SK-N-SH (cell line): ENCODE data around the gene OR6C65. TPM values are rescaled to one million over a fixed set of nuclear protein-coding genes. Genes with fewer than 3 reads are reported as not detected.

ENCODE experiments used
- CTCF ChIA-PET: fragments of 300-600, 350-600 bp; formaldehyde crosslinking; extraction: SDS; loops from one replicate; lab custom pipeline; 2021; lab: Yijun Ruan, JAX
- POLR2A ChIA-PET: fragments of 350-600 bp; sonication (Branson Sonifier 250); formaldehyde crosslinking; extraction: SDS; loops from one replicate; lab custom pipeline; 2020; ENCODE audit warnings: antibody characterized with exemption, inconsistent platforms; lab: Yijun Ruan, JAX
- DNase-seq: peaks from one replicate; pipeline ENCODE4 v3.0.0; 2012
- H2AFZ ChIP-seq: fragments of 200-600 bp; sonication (generic); 2 replicates; pipeline ENCODE4 v1.8.1; 2016; ENCODE audit warnings: antibody characterized with exemption, mild to moderate bottlenecking, low read depth
- H3F3A ChIP-seq: fragments of 200-600 bp; sonication (generic); replicated peaks from 2 replicates; pipeline ENCODE3; 2016; ENCODE audit warnings: antibody characterized with exemption, mild to moderate bottlenecking; ENCODE audit not compliant: insufficient read depth
- H3K27ac ChIP-seq, 2 experiments: fragments of 200-500 bp in 1 of 2; fragments of 200-600 bp in 1 of 2; sonication (Bioruptor generic) in 1 of 2; sonication (generic), shearing (Covaris generic) in 1 of 2; 2 replicates each; pipeline versions ENCODE4 v1.5.1 to v1.6.1; 2014 to 2016; ENCODE audit warnings: low read depth in 2 of 2, inconsistent platforms in 1 of 2, low read length in 1 of 2, mild to moderate bottlenecking in 1 of 2, mixed read lengths in 1 of 2
- H3K27me3 ChIP-seq: fragments of 200-600 bp; sonication (generic), shearing (Covaris generic); 2 replicates; pipeline ENCODE4 v1.6.1; 2016; ENCODE audit warnings: mixed run types; ENCODE audit not compliant: insufficient read depth
- H3K36me3 ChIP-seq, 2 experiments: fragments of 200-500 bp in 1 of 2; fragments of 200-600 bp in 1 of 2; sonication (Bioruptor generic) in 1 of 2; sonication (generic) in 1 of 2; replicated peaks in 1 of 2; 2 replicates each; pipeline versions ENCODE3 to v1.5.1; 2014 to 2016; ENCODE audit warnings: low read length in 1 of 2, mild to moderate bottlenecking in 1 of 2; ENCODE audit not compliant: insufficient read depth in 2 of 2, control insufficient read depth in 1 of 2
- H3K4me1 ChIP-seq, 2 experiments: fragments of 200-500 bp in 1 of 2; fragments of 200-600 bp in 1 of 2; sonication (Bioruptor generic) in 1 of 2; sonication (generic), shearing (Covaris generic) in 1 of 2; 2 replicates each; pipeline versions ENCODE4 v1.5.1 to v1.6.1; 2014 to 2016; ENCODE audit warnings: low read depth in 1 of 2, low read length in 1 of 2, mixed run types in 1 of 2; ENCODE audit not compliant: insufficient read depth in 2 of 2, control insufficient read depth in 1 of 2
- H3K4me2 ChIP-seq: fragments of 200-600 bp; sonication (generic), shearing (Covaris generic); 2 replicates; pipeline ENCODE4 v1.6.1; 2017; ENCODE audit warnings: mixed run types
- H3K4me3 ChIP-seq, 2 experiments: fragments of 200-500 bp in 1 of 2; fragments of 200-600 bp in 1 of 2; sonication (Bioruptor generic) in 1 of 2; sonication (generic), shearing (Covaris generic) in 1 of 2; 2 replicates each; pipeline versions ENCODE4 v1.5.1 to v1.8.1; 2014 to 2016; ENCODE audit warnings: low read depth in 2 of 2, inconsistent platforms in 1 of 2, low read length in 1 of 2, mild to moderate bottlenecking in 1 of 2, mixed read lengths in 1 of 2, moderate library complexity in 1 of 2
- H3K79me2 ChIP-seq: fragments of 200-600 bp; sonication (generic); 2 replicates; pipeline ENCODE4 v1.8.1; 2017; ENCODE audit warnings: mild to moderate bottlenecking; ENCODE audit not compliant: insufficient read depth
- H3K9ac ChIP-seq: fragments of 200-600 bp; sonication (generic); 2 replicates; pipeline ENCODE4 v1.6.1; 2017; ENCODE audit warnings: mixed run types
- H3K9me2 ChIP-seq: fragments of 200-600 bp; sonication (generic); 2 replicates; pipeline ENCODE4 v1.6.1; 2017; ENCODE audit warnings: mixed run types
- H3K9me3 ChIP-seq: fragments of 200-600 bp; sonication (generic); 2 replicates; pipeline ENCODE4 v1.6.1; 2017; ENCODE audit warnings: mixed run types, mild to moderate bottlenecking, moderate library complexity
- H4K20me1 ChIP-seq: fragments of 200-600 bp; sonication (generic); 2 replicates; pipeline ENCODE4 v1.6.1; 2017; ENCODE audit warnings: mild to moderate bottlenecking, mixed run types; ENCODE audit not compliant: insufficient read depth
- CHD2 ChIP-seq: fragments of 150-350 bp; IDR thresholded peaks from 2 replicates; pipeline ENCODE4 v1.6.1; 2018; ENCODE audit warnings: low read length; ENCODE audit not compliant: partially characterized antibody
- CTCF ChIP-seq: fragments of 200-600 bp; sonication (generic); IDR thresholded peaks from 2 replicates; pipeline ENCODE4 v1.6.1; 2017; ENCODE audit warnings: antibody characterized with exemption, mild to moderate bottlenecking, moderate library complexity
- FOXM1 ChIP-seq: IDR thresholded peaks from 2 replicates; pipeline ENCODE4 v1.4.0; 2012; ENCODE audit warnings: low read depth, mild to moderate bottlenecking
- GABPA ChIP-seq: IDR thresholded peaks from 2 replicates; pipeline ENCODE4 v1.4.0; 2012; ENCODE audit warnings: low read depth, mild to moderate bottlenecking
- IRF3 ChIP-seq: fragments of 150-350 bp; IDR thresholded peaks from 2 replicates; pipeline ENCODE4 v1.6.1; 2016; ENCODE audit warnings: mild to moderate bottlenecking, low read depth, low read length
- POLR2AphosphoS5 ChIP-seq: IDR thresholded peaks from 2 replicates; pipeline ENCODE4 v1.6.1; 2012; ENCODE audit warnings: low read depth, low read length
- RAD21 ChIP-seq: IDR thresholded peaks from 2 replicates; pipeline ENCODE4 v1.6.1; 2012; ENCODE audit warnings: mild to moderate bottlenecking, low read length
- RXRA ChIP-seq: IDR thresholded peaks from 2 replicates; pipeline ENCODE4 v1.4.0; 2012; ENCODE audit warnings: low read depth, mild to moderate bottlenecking, borderline replicate concordance
- SMC3 ChIP-seq: IDR thresholded peaks from 2 replicates; pipeline ENCODE4 v1.6.1; 2012; ENCODE audit warnings: low read depth, low read length, improper control_type of control experiment
- TAF1 ChIP-seq: IDR thresholded peaks from 2 replicates; pipeline ENCODE4 v1.6.1; 2012; ENCODE audit warnings: low read depth, mild to moderate bottlenecking, low read length, moderate library complexity, borderline replicate concordance
- TCF12 ChIP-seq: IDR thresholded peaks from 2 replicates; pipeline ENCODE4 v1.4.0; 2012
- TEAD4 ChIP-seq: IDR thresholded peaks from 2 replicates; pipeline ENCODE4 v1.4.0; 2012; ENCODE audit warnings: mild to moderate bottlenecking, borderline replicate concordance; ENCODE audit not compliant: insufficient read depth
- YY1 ChIP-seq: IDR thresholded peaks from 2 replicates; pipeline ENCODE4 v1.4.0; 2012; ENCODE audit warnings: low read depth, mild to moderate bottlenecking
- WGBS: methylation state at CpG from one replicate; pipeline ENCODE4 v1.1.6; 2017; ENCODE audit warnings: low lambda C conversion rate; 5-methylcytosine and 5-hydroxymethylcytosine counted together
- polyA plus RNA-seq, 3 experiments: library from polyadenylated mRNA; depleted of rRNA; stranded (reverse); fragments of >200 nt; gene quantifications; 2 replicates each; pipeline ENCODE4 v1.2.3, GENCODE V29; 2012
- TF ChIP-seq, protein P1 (sequence below): fragments of 150-350 bp; IDR thresholded peaks from 2 replicates; pipeline ENCODE4 v1.6.1; 2017; ENCODE audit warnings: antibody characterized with exemption, low read length, low read depth, borderline replicate concordance

Gene OR6C65
- polyA plus RNA-seq, 1 of the 3 experiments (the other 2 are of a cell fraction): not detected

GRCh38 chr12:55445357-55445756 is 45.0 kb downstream of the OR6C65 start:
- ChIA-PET POLR2A (no interaction called here), CTCF (no interaction called here)
- no peaks in the 10 kb centered on the region for H3K79me2 ChIP-seq
- H3K4me1 ChIP-seq: no peaks in the 10 kb centered on the region
- H3K4me2 ChIP-seq: no peak overlapping the region
- no peaks in the 10 kb centered on the region for H3K9me2 ChIP-seq
- no peak overlapping the region for H3K27ac ChIP-seq
- no peaks in the 10 kb centered on the region for H4K20me1 ChIP-seq
- TF ChIP-seq YY1 (no peak), RAD21 (no peak), GABPA (no peak), TEAD4 (no peak), POLR2AphosphoS5 (no peak), RXRA (no peak), TCF12 (no peak), TAF1 (no peak), IRF3 (no peak), CTCF (no peak), FOXM1 (no peak)
- TF ChIP-seq, protein P1, sequence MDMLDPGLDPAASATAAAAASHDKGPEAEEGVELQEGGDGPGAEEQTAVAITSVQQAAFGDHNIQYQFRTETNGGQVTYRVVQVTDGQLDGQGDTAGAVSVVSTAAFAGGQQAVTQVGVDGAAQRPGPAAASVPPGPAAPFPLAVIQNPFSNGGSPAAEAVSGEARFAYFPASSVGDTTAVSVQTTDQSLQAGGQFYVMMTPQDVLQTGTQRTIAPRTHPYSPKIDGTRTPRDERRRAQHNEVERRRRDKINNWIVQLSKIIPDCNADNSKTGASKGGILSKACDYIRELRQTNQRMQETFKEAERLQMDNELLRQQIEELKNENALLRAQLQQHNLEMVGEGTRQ: no peak
- no peaks in the 10 kb centered on the region for H3K27me3 ChIP-seq
- no peak overlapping the region for H3K9ac ChIP-seq
- no peak overlapping the region for H3K4me3 ChIP-seq
- no peak overlapping the region for H2AFZ ChIP-seq
- 9% methylated on average over 1 of the region's 1 CpG for WGBS
- H3K9me3 ChIP-seq: no peaks in the 10 kb centered on the region
- no peak for DNase-seq
- H3F3A ChIP-seq: no peaks in the 10 kb centered on the region
- no peaks in the 10 kb centered on the region for H3K36me3 ChIP-seq

GRCh38 chr12:55446326-55446725 is 46.0 kb downstream of the OR6C65 start:
- no peaks in the 10 kb centered on the region for H3K9me2 ChIP-seq
- CTCF ChIA-PET: interaction anchor here (0.6 kb wide), 1 partner anchor 17 kb away, joined by 3 read pairs; no protein-coding TSS in a partner anchor
- WGBS: 7% methylated on average over 5 of the region's 5 CpGs
- DNase-seq: no peak
- H3F3A ChIP-seq: no peaks in the 10 kb centered on the region
- H2AFZ ChIP-seq: no peak overlapping the region
- no peaks in the 10 kb centered on the region for H4K20me1 ChIP-seq
- POLR2A ChIA-PET: no interaction called here
- H3K4me1 ChIP-seq: no peaks in the 10 kb centered on the region
- TF ChIP-seq CHD2: no peak
- TF ChIP-seq TAF1: no peak
- no peak for TF ChIP-seq TCF12
- TF ChIP-seq SMC3: no peak
- TF ChIP-seq CTCF: no peak
- TF ChIP-seq POLR2AphosphoS5: no peak
- no peak for TF ChIP-seq RXRA
- H3K4me2 ChIP-seq: peak overlapping the region; percentile 11; the same call in 1 of the 2 replicates
- H3K4me3 ChIP-seq: no peak overlapping the region
- no peaks in the 10 kb centered on the region for H3K79me2 ChIP-seq
- H3K27ac ChIP-seq: no peak overlapping the region
- H3K9ac ChIP-seq: no peak overlapping the region
- H3K36me3 ChIP-seq: no peaks in the 10 kb centered on the region
- H3K9me3 ChIP-seq: no peaks in the 10 kb centered on the region
- no peaks in the 10 kb centered on the region for H3K27me3 ChIP-seq
